Cortex of kidney (tissue), 1 donor: ENCODE measurements around the gene CLSTN1.

ENCODE experiments used
- DNase-seq: peaks from one replicate; lab custom pipeline; 2025; lab: John Stamatoyannopoulos, UW

CLSTN1 gene

GRCh38 chr1:9711466-9712020, 112.2 kb downstream of the CLSTN1 start:
- no peak for DNase-seq

GRCh38 chr1:9710037-9710436, 113.7 kb downstream of the CLSTN1 start:
- no peak for DNase-seq

- no peak for DNase-seq
Observed at GRCh38 chr1:9706178-9706577, 117.6 kb downstream of the CLSTN1 start.

- no peak for DNase-seq
Observed at GRCh38 chr1:9705337-9706093, 118.2 kb downstream of the CLSTN1 start.

- DNase-seq = no peak
Observed at GRCh38 chr1:9703681-9704080, 120.1 kb downstream of the CLSTN1 start.

- no peak for DNase-seq
Observed at GRCh38 chr1:9703165-9703509, 120.6 kb downstream of the CLSTN1 start.

- no peak for DNase-seq
Observed at GRCh38 chr1:9701665-9702064, 122.1 kb downstream of the CLSTN1 start.

- DNase-seq = no peak
Observed at GRCh38 chr1:9700340-9700739, 123.4 kb downstream of the CLSTN1 start.

- DNase-seq = no peak
Observed at GRCh38 chr1:9699361-9699760, 124.4 kb downstream of the CLSTN1 start.

GRCh38 chr1:9696793-9697192, 127.0 kb downstream of the CLSTN1 start:
- DNase-seq = no peak

GRCh38 chr1:9691691-9692090, 132.1 kb downstream of the CLSTN1 start:
- DNase-seq = no peak

GRCh38 chr1:9691108-9691445, 132.7 kb downstream of the CLSTN1 start:
- no peak for DNase-seq

- DNase-seq = no peak
Observed at GRCh38 chr1:9690440-9691107, 133.2 kb downstream of the CLSTN1 start.

- no peak for DNase-seq
Observed at GRCh38 chr1:9689971-9690381, 133.8 kb downstream of the CLSTN1 start.

- no peak for DNase-seq
Observed at GRCh38 chr1:9689011-9689706, 134.6 kb downstream of the CLSTN1 start.

GRCh38 chr1:9688599-9688998, 135.2 kb downstream of the CLSTN1 start:
- no peak for DNase-seq

GRCh38 chr1:9687874-9688582, 135.7 kb downstream of the CLSTN1 start:
- DNase-seq = no peak

GRCh38 chr1:9687120-9687873, 136.5 kb downstream of the CLSTN1 start:
- no peak for DNase-seq

GRCh38 chr1:9684801-9685200, 139.0 kb downstream of the CLSTN1 start:
- DNase-seq = no peak

GRCh38 chr1:9680828-9681227, 142.9 kb downstream of the CLSTN1 start:
- no peak for DNase-seq

- no peak for DNase-seq
Observed at GRCh38 chr1:9680091-9680490, 143.7 kb downstream of the CLSTN1 start.
